Measurements from ENCODE around the gene FANCL. TPM values are rescaled to one million over a fixed set of nuclear protein-coding genes. Genes with fewer than 3 reads are reported as not detected.
"Not testable (repeated sequence)": the region's sequence is repeated elsewhere in the genome, so short reads cannot be mapped to it uniquely, and the experiment has no call there.

Gene FANCL
- total RNA-seq, 6 experiments from 2014 or later, result 5.5 to 11.6 (median 7.6) TPM

- no peak for DNase-seq
- H3K27me3 Mint-ChIP-seq (ENCODE audit: insufficient read depth), result no peaks in the 10 kb centered on the region; the same call in 1 of the 2 replicates
- no peak overlapping the region for H3K4me3 Mint-ChIP-seq
- TF ChIP-seq, protein P1, sequence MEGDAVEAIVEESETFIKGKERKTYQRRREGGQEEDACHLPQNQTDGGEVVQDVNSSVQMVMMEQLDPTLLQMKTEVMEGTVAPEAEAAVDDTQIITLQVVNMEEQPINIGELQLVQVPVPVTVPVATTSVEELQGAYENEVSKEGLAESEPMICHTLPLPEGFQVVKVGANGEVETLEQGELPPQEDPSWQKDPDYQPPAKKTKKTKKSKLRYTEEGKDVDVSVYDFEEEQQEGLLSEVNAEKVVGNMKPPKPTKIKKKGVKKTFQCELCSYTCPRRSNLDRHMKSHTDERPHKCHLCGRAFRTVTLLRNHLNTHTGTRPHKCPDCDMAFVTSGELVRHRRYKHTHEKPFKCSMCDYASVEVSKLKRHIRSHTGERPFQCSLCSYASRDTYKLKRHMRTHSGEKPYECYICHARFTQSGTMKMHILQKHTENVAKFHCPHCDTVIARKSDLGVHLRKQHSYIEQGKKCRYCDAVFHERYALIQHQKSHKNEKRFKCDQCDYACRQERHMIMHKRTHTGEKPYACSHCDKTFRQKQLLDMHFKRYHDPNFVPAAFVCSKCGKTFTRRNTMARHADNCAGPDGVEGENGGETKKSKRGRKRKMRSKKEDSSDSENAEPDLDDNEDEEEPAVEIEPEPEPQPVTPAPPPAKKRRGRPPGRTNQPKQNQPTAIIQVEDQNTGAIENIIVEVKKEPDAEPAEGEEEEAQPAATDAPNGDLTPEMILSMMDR (IDR thresholded peaks at IDR 0.05), result no peak
- H3K4me1 Mint-ChIP-seq (ENCODE audit: low read depth), result no peaks in the 10 kb centered on the region
- H3K36me3 Mint-ChIP-seq (ENCODE audit: low read depth), result no peaks in the 10 kb centered on the region
- H3K27ac Mint-ChIP-seq, result no peak overlapping the region
- no peaks in the 10 kb centered on the region for H3K9me3 Mint-ChIP-seq
Observed at GRCh38 chr2:58266211-58266610, 25.1 kb upstream of the FANCL start.

DNA sequence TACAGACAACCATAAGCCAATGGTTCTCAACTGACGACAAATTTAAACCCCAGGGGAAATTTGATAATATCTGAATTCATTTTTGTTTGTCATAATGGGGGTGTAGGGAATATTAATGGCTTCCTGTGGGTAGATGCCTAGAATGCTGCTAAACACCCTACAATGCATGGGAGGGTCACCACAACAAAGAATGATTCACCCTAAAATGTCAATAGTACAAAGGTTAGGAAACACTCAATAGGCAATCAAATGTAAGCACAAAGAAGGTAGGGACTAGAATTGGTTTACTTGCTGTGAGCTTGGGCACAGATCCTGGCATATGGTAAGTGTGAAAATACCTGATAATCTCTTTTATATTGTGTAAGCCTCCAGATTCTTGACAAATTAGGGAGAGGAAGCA, 20.1 kb upstream of the FANCL start:
- no peak for DNase-seq
- Mint-ChIP-seq H3K27me3 (ENCODE audit: insufficient read depth) (no peaks in the 10 kb centered on the region), H3K36me3 (ENCODE audit: low read depth) (no peaks in the 10 kb centered on the region), H3K27ac (no peak overlapping the region), H3K4me3 (no peak overlapping the region), H3K4me1 (ENCODE audit: low read depth) (no peaks in the 10 kb centered on the region), H3K9me3 (no peaks in the 10 kb centered on the region)
- TF ChIP-seq, protein P1 (IDR thresholded peaks at IDR 0.05), result no peak

DNA sequence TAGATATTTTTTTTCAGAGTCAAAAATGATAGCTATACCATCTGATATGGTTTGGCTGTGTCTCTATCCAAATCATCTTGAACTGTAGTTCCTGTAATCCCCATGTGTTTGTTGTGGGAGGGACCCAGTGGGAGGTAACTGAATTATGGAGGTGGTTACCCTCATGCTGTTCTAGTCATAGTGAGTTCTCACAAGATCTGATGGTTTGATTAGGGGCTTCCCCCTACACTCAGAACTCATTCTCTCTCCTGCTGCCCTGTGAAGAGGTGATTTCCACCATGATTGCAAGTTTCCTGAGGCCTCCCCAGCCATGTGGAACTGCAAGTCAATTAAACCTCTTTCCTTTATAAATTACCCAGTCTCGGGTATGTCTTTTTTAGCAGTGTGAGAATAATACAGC, 17.3 kb upstream of the FANCL start:
- H3K4me3 Mint-ChIP-seq; H3K27me3 Mint-ChIP-seq (ENCODE audit: insufficient read depth); H3K9me3 Mint-ChIP-seq; H3K36me3 Mint-ChIP-seq (ENCODE audit: low read depth); DNase-seq; H3K4me1 Mint-ChIP-seq (ENCODE audit: low read depth); H3K27ac Mint-ChIP-seq: not testable (repeated sequence)

DNA sequence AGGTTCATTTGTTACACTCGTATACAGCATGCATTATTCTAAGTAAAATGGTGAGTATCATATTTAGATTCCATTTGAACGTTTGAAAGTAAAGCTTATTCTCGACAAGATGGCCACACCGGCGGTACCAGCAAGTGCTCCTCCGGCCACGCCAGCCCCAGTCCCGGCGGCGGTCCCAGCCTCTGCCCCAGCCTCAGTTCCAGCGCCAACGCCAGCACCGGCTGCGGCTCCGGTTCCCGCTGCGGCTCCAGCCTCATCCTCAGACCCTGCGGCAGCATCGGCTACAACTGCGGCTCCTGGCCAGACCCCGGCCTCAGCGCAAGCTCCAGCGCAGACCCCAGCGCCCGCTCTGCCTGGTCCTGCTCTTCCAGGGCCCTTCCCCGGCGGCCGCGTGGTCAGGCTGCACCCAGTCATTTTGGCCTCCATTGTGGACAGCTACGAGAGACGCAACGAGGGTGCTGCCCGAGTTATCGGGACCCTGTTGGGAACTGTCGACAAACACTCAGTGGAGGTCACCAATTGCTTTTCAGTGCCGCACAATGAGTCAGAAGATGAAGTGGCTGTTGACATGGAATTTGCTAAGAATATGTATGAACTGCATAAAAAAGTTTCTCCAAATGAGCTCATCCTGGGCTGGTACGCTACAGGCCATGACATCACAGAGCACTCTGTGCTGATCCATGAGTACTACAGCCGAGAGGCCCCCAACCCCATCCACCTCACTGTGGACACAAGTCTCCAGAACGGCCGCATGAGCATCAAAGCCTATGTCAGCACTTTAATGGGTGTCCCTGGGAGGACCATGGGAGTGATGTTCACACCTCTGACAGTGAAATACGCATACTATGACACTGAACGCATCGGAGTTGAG, 10.4 kb upstream of the FANCL start:
- not testable (repeated sequence) for H3K4me1 Mint-ChIP-seq (ENCODE audit: low read depth); DNase-seq; H3K9me3 Mint-ChIP-seq; H3K36me3 Mint-ChIP-seq (ENCODE audit: low read depth); H3K27ac Mint-ChIP-seq; H3K4me3 Mint-ChIP-seq; H3K27me3 Mint-ChIP-seq (ENCODE audit: insufficient read depth)

- Mint-ChIP-seq H3K36me3 (ENCODE audit: low read depth) (no peaks in the 10 kb centered on the region), H3K4me3 (peak overlapping the region; percentile 96), H3K27ac (peak overlapping the region; percentile 89), H3K9me3 (no peaks in the 10 kb centered on the region), H3K27me3 (ENCODE audit: insufficient read depth) (peaks cover 9% of the 10 kb centered on the region), H3K4me1 (ENCODE audit: low read depth) (peaks cover 38% of the 10 kb centered on the region)
- no peak for DNase-seq
- TF ChIP-seq, protein P1 (IDR thresholded peaks at IDR 0.05), result no peak
Observed at GRCh38 chr2:58241546-58241864, 380 bp upstream of the FANCL start.

GRCh38 chr2:58239243-58239925, 1.7 kb downstream of the FANCL start:
- Mint-ChIP-seq H3K36me3 (ENCODE audit: low read depth) (peaks cover 10% of the 10 kb centered on the region), H3K27ac (no peak overlapping the region), H3K4me1 (ENCODE audit: low read depth) (peaks cover 50% of the 10 kb centered on the region), H3K9me3 (no peaks in the 10 kb centered on the region), H3K4me3 (no peak overlapping the region), H3K27me3 (ENCODE audit: insufficient read depth) (0 out of 2 replicates have a peak, but pooled peaks cover 2% of the 10 kb centered on the region)
- DNase-seq, result no peak
- TF ChIP-seq, protein P1 (IDR thresholded peaks at IDR 0.05), result no peak

All from HFFc6 (cell line).